ENCODE data around the gene LOXL3. TPM values are rescaled to one million over a fixed set of nuclear protein-coding genes. Genes with fewer than 3 reads are reported as not detected.

Gene LOXL3
- total and polyA plus RNA-seq, 7 donors, result 0.62 to 2.3 (median 0.99) TPM

- peaks cover 0 to 74% (median 22%) of the 10 kb centered on the region in 3 donors for H3K27me3 ChIP-seq (ENCODE audit: insufficient read depth in 3 of 3, low read length in 2 of 3)
- intact Hi-C loops (cut with DNase I), result no loop called here
- DNase-seq (peak; percentile 85 to 90), ATAC-seq (peak in 3 of 4 donors; percentile 25 to 39 (median 33))
- TF ChIP-seq CTCF (IDR thresholded peaks at IDR 0.05), result no peak
- WGBS, 3 donors, result 5 to 13% (median 7%) methylated on average over 54 to 67 of the region's 67 CpGs
- H3K4me3 ChIP-seq, result peak overlapping the region; percentile 67
- H3K36me3 ChIP-seq (ENCODE audit: insufficient read depth in 1 of 2, low read depth in 1 of 2), result peaks cover 0 to 22% of the 10 kb centered on the region in 2 donors
- peaks cover 27% of the 10 kb centered on the region for H3K4me1 ChIP-seq
- H3K27ac ChIP-seq, result peak overlapping the region; percentile 62
- no peaks in the 10 kb centered on the region for H3K9me3 ChIP-seq
These were observed 50.8 kb downstream of the LOXL3 start for GRCh38 chr2:74502720-74503505.

GRCh38 chr2:74502147-74502719 lies 51.5 kb downstream of the LOXL3 start:
- 28 to 44% (median 30%) methylated on average over 32 of the region's 32 CpGs for WGBS, 3 donors
- intact Hi-C loops (cut with DNase I), result no loop called here
- ATAC-seq (no peak), DNase-seq (no peak)
- no peak for TF ChIP-seq CTCF (IDR thresholded peaks at IDR 0.05)
- H3K27me3 ChIP-seq (ENCODE audit: insufficient read depth in 3 of 3, low read length in 2 of 3), result peaks cover 0 to 81% (median 26%) of the 10 kb centered on the region in 3 donors
- H3K27ac ChIP-seq, result peak overlapping the region; percentile 62
- H3K9me3 ChIP-seq, result no peaks in the 10 kb centered on the region
- peaks cover 31% of the 10 kb centered on the region for H3K4me1 ChIP-seq
- peaks cover 0 to 22% of the 10 kb centered on the region in 2 donors for H3K36me3 ChIP-seq (ENCODE audit: insufficient read depth in 1 of 2, low read depth in 1 of 2)
- H3K4me3 ChIP-seq, result peak overlapping the region; percentile 67

- Histone ChIP-seq H3K4me3 (no peak overlapping the region), H3K36me3 (ENCODE audit: insufficient read depth in 1 of 2, low read depth in 1 of 2) (peaks cover 0 to 21% of the 10 kb centered on the region in 2 donors), H3K27me3 (ENCODE audit: insufficient read depth in 3 of 3, low read length in 2 of 3) (peaks cover 0 to 83% (median 32%) of the 10 kb centered on the region in 3 donors), H3K4me1 (peaks cover 26% of the 10 kb centered on the region), H3K9me3 (no peaks in the 10 kb centered on the region), H3K27ac (no peak overlapping the region)
- WGBS, 3 donors, result 67 to 76% (median 72%) methylated on average over 17 to 18 of the region's 18 CpGs
- intact Hi-C loops (cut with DNase I), result no loop called here
- no peak for ATAC-seq
- no peak for DNase-seq
- no peak for TF ChIP-seq CTCF (IDR thresholded peaks at IDR 0.05)
These were observed 52.2 kb downstream of the LOXL3 start for GRCh38 chr2:74501335-74502071.

- no peak for DNase-seq
- TF ChIP-seq CTCF (IDR thresholded peaks at IDR 0.05), result no peak
- Histone ChIP-seq H3K36me3 (ENCODE audit: insufficient read depth in 1 of 2, low read depth in 1 of 2) (peaks cover 0 to 11% of the 10 kb centered on the region in 2 donors), H3K27ac (no peak overlapping the region), H3K4me1 (peaks cover 23% of the 10 kb centered on the region), H3K27me3 (ENCODE audit: insufficient read depth in 3 of 3, low read length in 2 of 3) (peaks cover 0 to 81% (median 32%) of the 10 kb centered on the region in 3 donors), H3K4me3 (no peak overlapping the region), H3K9me3 (no peaks in the 10 kb centered on the region)
- intact Hi-C loops (cut with DNase I), result no loop called here
- no peak for ATAC-seq
These were observed 53.2 kb downstream of the LOXL3 start for GRCh38 chr2:74500578-74500946.
